GM12864 (cell line): Measurements from ENCODE around the gene DIAPH2.

Source experiments
- DNase-seq: peaks from one replicate; pipeline ENCODE4 v3.0.0-alpha.2; 2011; ENCODE audit warnings: low read depth
- H3K4me3 ChIP-seq: 2 replicates; pipeline ENCODE4 v1.5.1; 2011; ENCODE audit warnings: mild to moderate bottlenecking, low read depth, low read length, control low read depth
- TF ChIP-seq, protein P1 (sequence below): IDR thresholded peaks from 2 replicates; pipeline ENCODE4 v1.5.1; 2011; ENCODE audit warnings: low read depth, mild to moderate bottlenecking, moderate library complexity, low read length, control low read depth, inconsistent platforms; ENCODE audit errors: missing control alignments

DIAPH2 gene

DNA sequence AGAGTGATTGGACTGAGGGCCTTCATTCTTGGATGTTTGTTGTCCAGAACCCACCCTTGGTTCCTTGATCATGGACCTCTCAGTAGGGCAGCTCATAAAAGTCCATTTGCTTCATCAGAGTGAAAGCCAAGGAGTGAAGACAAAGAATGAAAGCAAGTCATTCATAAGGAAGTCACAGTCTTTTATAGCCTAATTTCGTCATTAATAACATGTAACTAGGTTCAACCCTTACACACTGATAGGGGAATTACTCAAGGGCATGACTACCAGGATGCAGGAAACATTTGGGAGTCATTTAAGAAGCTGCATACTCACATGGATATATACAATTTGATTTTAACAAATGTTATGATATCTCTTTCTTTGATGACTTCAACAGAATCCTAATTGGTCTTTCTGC, 294.3 kb downstream of the DIAPH2 start:
- no peak for DNase-seq
- no peak overlapping the region for H3K4me3 ChIP-seq
- TF ChIP-seq, protein P1, sequence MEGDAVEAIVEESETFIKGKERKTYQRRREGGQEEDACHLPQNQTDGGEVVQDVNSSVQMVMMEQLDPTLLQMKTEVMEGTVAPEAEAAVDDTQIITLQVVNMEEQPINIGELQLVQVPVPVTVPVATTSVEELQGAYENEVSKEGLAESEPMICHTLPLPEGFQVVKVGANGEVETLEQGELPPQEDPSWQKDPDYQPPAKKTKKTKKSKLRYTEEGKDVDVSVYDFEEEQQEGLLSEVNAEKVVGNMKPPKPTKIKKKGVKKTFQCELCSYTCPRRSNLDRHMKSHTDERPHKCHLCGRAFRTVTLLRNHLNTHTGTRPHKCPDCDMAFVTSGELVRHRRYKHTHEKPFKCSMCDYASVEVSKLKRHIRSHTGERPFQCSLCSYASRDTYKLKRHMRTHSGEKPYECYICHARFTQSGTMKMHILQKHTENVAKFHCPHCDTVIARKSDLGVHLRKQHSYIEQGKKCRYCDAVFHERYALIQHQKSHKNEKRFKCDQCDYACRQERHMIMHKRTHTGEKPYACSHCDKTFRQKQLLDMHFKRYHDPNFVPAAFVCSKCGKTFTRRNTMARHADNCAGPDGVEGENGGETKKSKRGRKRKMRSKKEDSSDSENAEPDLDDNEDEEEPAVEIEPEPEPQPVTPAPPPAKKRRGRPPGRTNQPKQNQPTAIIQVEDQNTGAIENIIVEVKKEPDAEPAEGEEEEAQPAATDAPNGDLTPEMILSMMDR, result no peak

DNA sequence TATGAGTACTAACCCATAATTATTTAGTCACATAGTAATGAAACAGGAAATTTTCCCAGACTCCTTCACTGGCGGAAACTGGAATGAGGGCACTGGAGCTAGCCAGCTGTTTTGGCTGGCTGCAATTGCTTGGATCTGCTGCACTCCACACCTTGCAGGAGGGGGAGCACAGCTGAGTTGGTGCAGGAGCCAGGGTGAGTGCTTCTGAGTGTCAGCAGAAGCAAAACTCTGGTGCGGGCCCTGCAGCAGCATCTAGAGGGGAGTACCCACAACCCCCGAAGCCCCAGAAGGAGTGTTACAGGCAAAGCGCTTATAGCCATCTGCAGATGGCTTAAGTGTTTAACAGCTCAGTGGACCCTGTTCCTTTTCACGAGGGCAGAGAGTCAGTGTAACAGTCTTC, 295.1 kb downstream of the DIAPH2 start:
- no peak for DNase-seq
- TF ChIP-seq, protein P1, result no peak

DNA sequence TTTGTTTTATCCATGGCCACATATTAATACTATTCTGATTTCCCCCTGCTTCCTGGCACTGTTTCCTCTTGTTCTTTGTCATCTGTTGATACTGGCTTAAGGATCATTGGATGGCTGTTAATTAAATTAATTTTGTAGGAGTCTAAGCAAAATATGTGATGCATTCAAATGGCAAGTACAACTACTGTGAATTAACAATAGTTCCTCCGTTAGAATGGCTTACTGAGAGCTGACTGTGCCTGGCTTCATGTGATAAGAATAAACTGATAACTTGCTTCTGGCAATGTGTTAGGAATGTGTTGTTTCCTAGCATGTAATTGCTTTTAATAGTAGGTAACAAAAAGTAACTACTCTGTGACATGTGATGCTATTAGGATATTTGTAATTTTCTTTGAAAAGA, 297.5 kb downstream of the DIAPH2 start:
- TF ChIP-seq, protein P1, result no peak
- H3K4me3 ChIP-seq, result no peak overlapping the region
- no peak for DNase-seq

More for the DNA sequence above, 295.1 kb downstream of the DIAPH2 start:
- H3K4me3 ChIP-seq, result no peak overlapping the region

DNA sequence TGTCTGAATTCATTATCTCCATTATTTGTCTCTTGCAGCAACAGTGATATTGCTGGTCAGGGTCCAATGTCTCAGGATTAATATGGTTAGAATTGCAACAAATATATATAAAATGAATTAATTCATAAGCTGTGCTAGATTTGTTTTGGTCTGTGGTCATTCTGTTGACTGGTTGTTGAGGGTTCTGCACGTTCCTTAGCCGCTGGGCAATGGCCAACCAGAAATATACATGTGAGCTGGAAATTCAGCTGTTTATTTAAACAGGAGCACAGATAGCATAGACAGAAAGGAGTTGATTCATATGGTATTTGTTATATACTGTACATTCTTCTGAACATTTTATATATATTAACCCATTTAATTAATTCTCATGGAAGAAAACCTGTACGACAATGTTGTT, 299.9 kb downstream of the DIAPH2 start:
- H3K4me3 ChIP-seq, result no peak overlapping the region
- no peak for DNase-seq
- TF ChIP-seq, protein P1, result no peak

DNA sequence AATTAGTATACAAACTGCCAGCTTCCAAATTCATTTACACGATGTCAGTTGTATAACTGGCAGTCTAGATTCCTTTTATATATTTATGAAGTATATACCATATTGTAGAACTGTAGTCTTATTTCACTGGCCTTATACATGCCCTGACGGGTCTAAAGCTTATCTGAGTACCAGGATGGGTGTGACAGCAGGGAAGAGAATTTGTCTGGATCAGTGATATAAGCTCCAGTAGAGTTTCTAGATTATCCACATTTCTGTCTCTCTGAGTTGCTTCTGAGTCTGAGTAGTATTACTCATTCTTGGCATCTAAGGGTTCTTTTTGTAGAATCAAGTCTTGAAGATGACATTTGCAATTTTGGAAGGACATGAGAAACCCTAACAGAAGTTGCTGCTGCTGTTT, 300.4 kb downstream of the DIAPH2 start:
- TF ChIP-seq, protein P1, result no peak
- H3K4me3 ChIP-seq, result no peak overlapping the region
- no peak for DNase-seq

DNA sequence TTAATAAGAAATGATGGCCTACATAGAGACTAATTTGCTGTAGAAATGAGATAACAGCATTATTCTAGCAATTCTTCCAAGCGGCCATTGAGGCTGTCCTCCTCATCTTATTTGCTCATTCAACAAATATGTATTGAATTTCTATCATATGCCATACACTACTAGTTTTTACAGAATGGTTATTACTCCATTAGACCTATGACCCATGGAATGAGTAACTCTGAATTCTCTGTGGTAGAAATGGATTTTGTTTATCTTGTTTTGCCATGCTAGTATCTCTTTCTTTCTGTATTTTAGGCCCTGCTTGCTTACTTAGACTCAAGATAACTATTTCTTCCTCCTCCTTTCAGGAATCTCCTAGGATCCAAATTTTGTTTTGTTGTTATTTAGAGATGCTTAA, 302.6 kb downstream of the DIAPH2 start:
- TF ChIP-seq, protein P1, result no peak
- DNase-seq, result no peak
- no peak overlapping the region for H3K4me3 ChIP-seq

DNA sequence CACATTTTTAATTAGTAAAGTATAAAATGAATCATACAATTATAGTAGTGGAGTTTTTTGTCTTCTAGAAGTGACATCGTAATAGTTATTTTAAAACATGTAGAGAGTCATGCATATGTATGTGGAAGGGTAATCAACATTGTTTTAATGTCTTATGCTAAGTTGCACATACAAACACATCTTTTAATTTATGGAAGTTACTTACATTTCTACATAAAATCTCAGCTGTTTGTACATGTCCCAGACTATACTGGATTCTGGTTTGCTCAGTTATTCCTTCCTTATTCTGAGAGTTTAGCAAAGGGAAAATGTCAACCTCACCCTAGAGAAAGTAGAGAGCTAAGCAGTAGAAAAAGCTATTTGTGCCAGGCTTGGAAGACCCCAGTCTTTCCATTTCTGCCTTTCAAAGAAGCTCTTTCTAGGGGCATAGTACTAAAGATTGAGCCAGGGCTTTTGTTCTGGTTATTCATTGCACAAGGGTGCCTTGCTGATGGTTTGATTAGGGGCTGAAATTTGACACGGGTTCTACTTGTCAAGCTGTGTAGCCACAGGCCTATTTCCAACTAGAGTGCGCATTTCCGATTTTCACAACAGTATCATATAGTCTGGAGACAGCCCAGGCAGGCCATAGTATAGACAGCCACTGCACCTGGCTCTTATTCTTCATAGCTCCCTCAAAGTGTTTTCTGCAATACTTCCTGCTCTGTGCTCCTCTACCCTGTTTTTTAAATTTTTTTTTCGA, 305.4 kb downstream of the DIAPH2 start:
- DNase-seq, result no peak
- no peak overlapping the region for H3K4me3 ChIP-seq
- TF ChIP-seq, protein P1, result no peak
